ENCODE results near the gene EPS8L3.

The EPS8L3 gene

GRCh38 chr1:109773203-109773899, 9.6 kb upstream of the EPS8L3 start:
- no peaks in the 10 kb centered on the region for H3K27me3 ChIP-seq (replicated peaks)
- no peak overlapping the region for H3K4me3 ChIP-seq (ENCODE audit: low read depth, low read length)
- in situ Hi-C loops (cut with HindIII; ENCODE audit: low pct_ligation_motif_present, low sequenced_read_pairs) = no loop called here
- no peaks in the 10 kb centered on the region for H3K36me3 ChIP-seq (replicated peaks)
- peak; percentile 82 for DNase-seq
- peak; percentile 97 for TF ChIP-seq CTCF (IDR thresholded peaks at IDR 0.05; ENCODE audit: low read depth, low read length, missing control alignments)
- H3K27ac ChIP-seq = no peak overlapping the region

GRCh38 chr1:109772658-109773202, 9.0 kb upstream of the EPS8L3 start:
- in situ Hi-C loops (cut with HindIII; ENCODE audit: low pct_ligation_motif_present, low sequenced_read_pairs) = no loop called here
- DNase-seq = no peak
- no peak overlapping the region for H3K4me3 ChIP-seq (ENCODE audit: low read depth, low read length)
- no peak overlapping the region for H3K27ac ChIP-seq
- no peaks in the 10 kb centered on the region for H3K36me3 ChIP-seq (replicated peaks)
- no peaks in the 10 kb centered on the region for H3K27me3 ChIP-seq (replicated peaks)
- TF ChIP-seq CTCF (IDR thresholded peaks at IDR 0.05; ENCODE audit: low read depth, low read length, missing control alignments) = no peak

- H3K4me3 ChIP-seq (ENCODE audit: low read depth, low read length) = no peak overlapping the region
- TF ChIP-seq CTCF (IDR thresholded peaks at IDR 0.05; ENCODE audit: low read depth, low read length, missing control alignments) = no peak
- no peaks in the 10 kb centered on the region for H3K27me3 ChIP-seq (replicated peaks)
- H3K27ac ChIP-seq = no peak overlapping the region
- DNase-seq = no peak
- in situ Hi-C loops (cut with HindIII; ENCODE audit: low pct_ligation_motif_present, low sequenced_read_pairs) = no loop called here
- no peaks in the 10 kb centered on the region for H3K36me3 ChIP-seq (replicated peaks)
These were observed 8.3 kb upstream of the EPS8L3 start for GRCh38 chr1:109771712-109772657.

GRCh38 chr1:109770331-109771095, 6.8 kb upstream of the EPS8L3 start:
- TF ChIP-seq CTCF (IDR thresholded peaks at IDR 0.05; ENCODE audit: low read depth, low read length, missing control alignments) = no peak
- Histone ChIP-seq H3K4me3 (ENCODE audit: low read depth, low read length) (no peak overlapping the region), H3K36me3 (replicated peaks) (no peaks in the 10 kb centered on the region), H3K27ac (no peak overlapping the region), H3K27me3 (replicated peaks) (no peaks in the 10 kb centered on the region)
- in situ Hi-C loops (cut with HindIII; ENCODE audit: low pct_ligation_motif_present, low sequenced_read_pairs) = no loop called here
- no peak for DNase-seq

GRCh38 chr1:109769330-109770078, 5.8 kb upstream of the EPS8L3 start:
- in situ Hi-C loops (cut with HindIII; ENCODE audit: low pct_ligation_motif_present, low sequenced_read_pairs) = loop anchor here (10.0 kb wide), 1 partner anchor 115 kb away; the partner anchor contains the start of gene GSTM4
- Histone ChIP-seq H3K27ac (no peak overlapping the region), H3K36me3 (replicated peaks) (no peaks in the 10 kb centered on the region), H3K27me3 (replicated peaks) (no peaks in the 10 kb centered on the region), H3K4me3 (ENCODE audit: low read depth, low read length) (no peak overlapping the region)
- TF ChIP-seq CTCF (IDR thresholded peaks at IDR 0.05; ENCODE audit: low read depth, low read length, missing control alignments) = no peak
- DNase-seq = peak; percentile 81

Measured in brain microvascular endothelial cell (primary cell).